NCI-H748 (cell line): ENCODE results near the gene CDK13.

ENCODE experiments used
- DNase-seq: peaks from one replicate; lab custom pipeline; 2025; ENCODE audit not compliant: unreplicated experiment; lab: John Stamatoyannopoulos, UW

Gene CDK13

GRCh38 chr7:40008223-40008815 lies 58.3 kb downstream of the CDK13 start:
- DNase-seq = no peak

GRCh38 chr7:40009301-40009700 lies 59.2 kb downstream of the CDK13 start:
- no peak for DNase-seq

- no peak for DNase-seq
Observed at GRCh38 chr7:40014376-40014775, 64.3 kb downstream of the CDK13 start.

- no peak for DNase-seq
Observed at GRCh38 chr7:40015790-40016296, 65.8 kb downstream of the CDK13 start.

GRCh38 chr7:40019558-40019957 lies 69.5 kb downstream of the CDK13 start:
- no peak for DNase-seq

- no peak for DNase-seq
Observed at GRCh38 chr7:40024048-40024447, 74.0 kb downstream of the CDK13 start.

GRCh38 chr7:40024841-40025240 lies 74.8 kb downstream of the CDK13 start:
- DNase-seq = no peak

GRCh38 chr7:40027545-40027944 lies 77.5 kb downstream of the CDK13 start:
- DNase-seq = no peak

GRCh38 chr7:40033826-40034225 lies 83.8 kb downstream of the CDK13 start:
- no peak for DNase-seq

GRCh38 chr7:40041456-40041855 lies 91.4 kb downstream of the CDK13 start:
- DNase-seq = no peak

GRCh38 chr7:40043164-40043563 lies 93.1 kb downstream of the CDK13 start:
- DNase-seq = no peak

- DNase-seq = no peak
Observed at GRCh38 chr7:40047661-40048060, 97.6 kb downstream of the CDK13 start.

- DNase-seq = peak; percentile 4
Observed at GRCh38 chr7:40057292-40057691, 107.2 kb downstream of the CDK13 start.

GRCh38 chr7:40058026-40058425 lies 108.0 kb downstream of the CDK13 start:
- no peak for DNase-seq

- DNase-seq = no peak
Observed at GRCh38 chr7:40058636-40059035, 108.6 kb downstream of the CDK13 start.

GRCh38 chr7:40059057-40059456 lies 109.0 kb downstream of the CDK13 start:
- DNase-seq = no peak

GRCh38 chr7:40072268-40072667 lies 122.2 kb downstream of the CDK13 start:
- no peak for DNase-seq

GRCh38 chr7:40073239-40073638 lies 123.2 kb downstream of the CDK13 start:
- DNase-seq = no peak

GRCh38 chr7:40077849-40078248 lies 127.8 kb downstream of the CDK13 start:
- DNase-seq = no peak

- no peak for DNase-seq
Observed at GRCh38 chr7:40092182-40092581, 142.1 kb downstream of the CDK13 start.

GRCh38 chr7:40093631-40094350 lies 143.7 kb downstream of the CDK13 start:
- no peak for DNase-seq

GRCh38 chr7:40095230-40095629 lies 145.2 kb downstream of the CDK13 start:
- no peak for DNase-seq
